ENCODE measurements around the gene PET100. TPM values are rescaled to one million over a fixed set of nuclear protein-coding genes. Genes with fewer than 3 reads are reported as not detected.

The PET100 gene
- total RNA-seq, 1 experiment from 2014 or later: 101 TPM

DNA sequence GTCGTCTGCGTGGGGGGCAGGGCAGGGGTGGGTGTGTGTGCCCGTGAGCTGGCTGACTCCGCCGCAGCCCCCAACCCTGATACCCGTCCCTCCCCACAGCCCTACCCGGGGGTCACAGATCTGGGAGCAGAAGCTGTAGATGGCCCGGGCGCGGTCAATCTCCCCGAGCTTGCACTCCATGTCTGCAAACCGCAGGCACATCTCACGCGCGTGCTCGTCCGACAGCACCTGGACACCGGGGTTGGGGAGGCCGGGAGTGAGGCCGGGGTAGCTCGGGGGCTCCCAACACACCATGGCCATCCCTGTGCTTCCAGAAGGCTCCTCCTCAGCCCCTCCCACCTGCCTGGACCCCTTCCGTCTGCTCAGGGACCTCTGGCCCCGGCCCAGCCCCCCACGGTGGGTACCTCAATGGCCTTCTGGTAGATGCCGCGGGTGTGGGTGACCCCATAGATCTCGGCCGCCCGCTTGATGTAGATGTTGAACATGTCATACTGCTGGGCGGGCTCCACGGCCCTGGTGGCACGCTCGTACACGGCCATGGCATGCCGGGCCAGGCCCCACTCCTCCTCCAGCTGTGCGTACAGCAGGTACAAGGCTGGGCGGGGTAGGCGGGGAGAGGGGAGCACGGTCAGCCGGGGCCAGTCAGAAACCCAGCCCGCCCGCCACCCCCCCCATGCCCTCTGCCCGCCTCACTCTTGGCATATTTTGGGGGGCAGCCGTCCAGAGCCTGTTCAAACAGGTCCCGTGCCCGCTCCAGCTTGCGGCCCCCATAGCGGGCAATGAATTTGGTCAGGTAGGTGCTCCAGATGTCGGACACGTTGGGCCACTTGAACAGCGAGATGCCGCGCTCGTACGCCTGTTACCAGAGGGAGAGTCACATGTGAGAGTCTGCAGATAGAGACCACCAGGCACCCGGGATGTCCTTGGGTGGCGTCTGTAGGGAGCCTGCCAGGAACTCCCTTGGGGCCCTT lies 8.9 kb upstream of the PET100 start:
- no peaks in the 10 kb centered on the region for H4K20me1 ChIP-seq (ENCODE audit: low read length)
- H2AFZ ChIP-seq (ENCODE audit: low read length): no peak overlapping the region
- H3K27ac ChIP-seq (ENCODE audit: low read length): no peak overlapping the region
- intact Hi-C loops (cut with micrococcal nuclease): no loop called here
- no peaks in the 10 kb centered on the region for H3K27me3 ChIP-seq (ENCODE audit: low read length)
- H3K9me3 ChIP-seq (ENCODE audit: low read length): no peaks in the 10 kb centered on the region
- H3F3A ChIP-seq (ENCODE audit: low read length, unreplicated experiment): no peaks in the 10 kb centered on the region
- ATAC-seq (no peak), DNase-seq (no peak)
- H3K4me2 ChIP-seq (ENCODE audit: low read length): no peak overlapping the region
- H3K4me3 ChIP-seq (ENCODE audit: low read length): no peak overlapping the region
- TF ChIP-seq EZH2 (IDR thresholded peaks at IDR 0.05; ENCODE audit: low read length, unreplicated experiment) (no peak), CTCF (conservative IDR thresholded peaks at IDR 0.05; ENCODE audit: low read depth, low read length) (no peak), EZH2phosphoT487 (IDR thresholded peaks at IDR 0.05; ENCODE audit: borderline replicate concordance, low read length) (no peak)
- POLR2A ChIA-PET (ENCODE audit: unreplicated experiment): no interaction called here
- H3K36me3 ChIP-seq (ENCODE audit: low read depth, low read length): peaks cover 48% of the 10 kb centered on the region; the same call in 1 of the 2 replicates
- no TSS peak for BruUV-seq (replicated peaks)
- H3K79me2 ChIP-seq (ENCODE audit: low read length): no peaks in the 10 kb centered on the region
- H3K9ac ChIP-seq (ENCODE audit: low read length): no peak overlapping the region
- H3K4me1 ChIP-seq (ENCODE audit: insufficient read depth, low read length): peaks cover 18% of the 10 kb centered on the region
- no peaks in the 10 kb centered on the region for H3K9me2 ChIP-seq (replicated peaks; ENCODE audit: low read length)
- CTCF ChIA-PET: no interaction called here

- H3K4me3 ChIP-seq (ENCODE audit: low read length): no peak overlapping the region
- peaks cover 51% of the 10 kb centered on the region; the same call in 1 of the 2 replicates for H3K36me3 ChIP-seq (ENCODE audit: low read depth, low read length)
- H3K4me1 ChIP-seq (ENCODE audit: insufficient read depth, low read length): peaks cover 21% of the 10 kb centered on the region
- TF ChIP-seq EZH2phosphoT487 (IDR thresholded peaks at IDR 0.05; ENCODE audit: borderline replicate concordance, low read length) (no peak), CTCF (conservative IDR thresholded peaks at IDR 0.05; ENCODE audit: low read depth, low read length) (no peak), EZH2 (IDR thresholded peaks at IDR 0.05; ENCODE audit: low read length, unreplicated experiment) (no peak)
- no peaks in the 10 kb centered on the region for H3F3A ChIP-seq (ENCODE audit: low read length, unreplicated experiment)
- no peak for DNase-seq
- BruUV-seq (replicated peaks): no TSS peak
- H3K27me3 ChIP-seq (ENCODE audit: low read length): no peaks in the 10 kb centered on the region
- H3K9ac ChIP-seq (ENCODE audit: low read length): no peak overlapping the region
- H3K9me3 ChIP-seq (ENCODE audit: low read length): no peaks in the 10 kb centered on the region
- peaks cover 22% of the 10 kb centered on the region for H3K79me2 ChIP-seq (ENCODE audit: low read length)
- no peak overlapping the region for H2AFZ ChIP-seq (ENCODE audit: low read length)
- no peak overlapping the region for H3K27ac ChIP-seq (ENCODE audit: low read length)
- ChIA-PET CTCF (interaction anchor here (0.8 kb wide), 1 partner anchor 55 kb away, joined by 3 read pairs; no protein-coding TSS in a partner anchor), POLR2A (ENCODE audit: unreplicated experiment) (no interaction called here)
- no peaks in the 10 kb centered on the region for H3K9me2 ChIP-seq (replicated peaks; ENCODE audit: low read length)
- no peak for ATAC-seq
- H4K20me1 ChIP-seq (ENCODE audit: low read length): no peaks in the 10 kb centered on the region
- intact Hi-C loops (cut with micrococcal nuclease): no loop called here
- H3K4me2 ChIP-seq (ENCODE audit: low read length): no peak overlapping the region
These were observed 6.5 kb upstream of the PET100 start for GRCh38 chr19:7622933-7623685.

All from PC-3 (cell line).